ENCODE data around the gene FHIT. TPM values are rescaled to one million over a fixed set of nuclear protein-coding genes. Genes with fewer than 3 reads are reported as not detected.

FHIT gene
- total RNA-seq, 1 experiment from 2014 or later = 3.6 TPM

DNA sequence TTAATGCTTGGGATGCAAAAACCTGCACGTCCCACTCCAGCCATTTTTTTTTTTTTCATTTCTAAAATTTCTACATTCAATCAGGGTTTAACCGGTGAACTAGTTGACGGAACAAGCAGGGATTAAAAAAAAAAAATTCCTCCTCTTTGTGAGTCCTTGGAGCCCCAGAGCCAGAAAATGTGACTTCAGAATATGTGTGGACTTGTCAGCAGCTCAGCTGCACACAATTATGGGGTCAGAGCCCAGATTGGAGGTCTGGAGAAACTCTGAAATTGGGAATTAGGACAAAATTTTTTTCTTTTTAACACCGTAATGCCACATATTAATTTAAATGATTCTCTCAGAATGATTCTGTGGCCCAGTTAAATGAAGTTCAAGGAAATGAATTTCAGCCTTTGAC lies 1280.5 kb downstream of the FHIT start:
- Histone ChIP-seq H3K27ac (ENCODE audit: low read length) (no peak overlapping the region), H3K4me3 (ENCODE audit: low read length) (no peak overlapping the region), H3K36me3 (ENCODE audit: low read depth, low read length) (no peaks in the 10 kb centered on the region), H3K9me3 (ENCODE audit: low read length) (no peaks in the 10 kb centered on the region), H3K4me2 (ENCODE audit: low read length) (no peak overlapping the region), H3K9me2 (replicated peaks; ENCODE audit: low read length) (no peaks in the 10 kb centered on the region), H3K4me1 (ENCODE audit: insufficient read depth, low read length) (no peaks in the 10 kb centered on the region), H2AFZ (ENCODE audit: low read length) (no peak overlapping the region), H3K79me2 (ENCODE audit: low read length) (no peaks in the 10 kb centered on the region), H3K9ac (ENCODE audit: low read length) (no peak overlapping the region), H3F3A (ENCODE audit: low read length, unreplicated experiment) (no peaks in the 10 kb centered on the region), H3K27me3 (ENCODE audit: low read length) (no peaks in the 10 kb centered on the region), H4K20me1 (ENCODE audit: low read length) (no peaks in the 10 kb centered on the region)
- DNase-seq = no peak
- ATAC-seq = no peak
- TF ChIP-seq, protein P1, sequence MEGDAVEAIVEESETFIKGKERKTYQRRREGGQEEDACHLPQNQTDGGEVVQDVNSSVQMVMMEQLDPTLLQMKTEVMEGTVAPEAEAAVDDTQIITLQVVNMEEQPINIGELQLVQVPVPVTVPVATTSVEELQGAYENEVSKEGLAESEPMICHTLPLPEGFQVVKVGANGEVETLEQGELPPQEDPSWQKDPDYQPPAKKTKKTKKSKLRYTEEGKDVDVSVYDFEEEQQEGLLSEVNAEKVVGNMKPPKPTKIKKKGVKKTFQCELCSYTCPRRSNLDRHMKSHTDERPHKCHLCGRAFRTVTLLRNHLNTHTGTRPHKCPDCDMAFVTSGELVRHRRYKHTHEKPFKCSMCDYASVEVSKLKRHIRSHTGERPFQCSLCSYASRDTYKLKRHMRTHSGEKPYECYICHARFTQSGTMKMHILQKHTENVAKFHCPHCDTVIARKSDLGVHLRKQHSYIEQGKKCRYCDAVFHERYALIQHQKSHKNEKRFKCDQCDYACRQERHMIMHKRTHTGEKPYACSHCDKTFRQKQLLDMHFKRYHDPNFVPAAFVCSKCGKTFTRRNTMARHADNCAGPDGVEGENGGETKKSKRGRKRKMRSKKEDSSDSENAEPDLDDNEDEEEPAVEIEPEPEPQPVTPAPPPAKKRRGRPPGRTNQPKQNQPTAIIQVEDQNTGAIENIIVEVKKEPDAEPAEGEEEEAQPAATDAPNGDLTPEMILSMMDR (conservative IDR thresholded peaks at IDR 0.05; ENCODE audit: low read depth, low read length) = no peak
- TF ChIP-seq EZH2 (IDR thresholded peaks at IDR 0.05; ENCODE audit: low read length, unreplicated experiment) (no peak), EZH2phosphoT487 (IDR thresholded peaks at IDR 0.05; ENCODE audit: borderline replicate concordance, low read length) (no peak)
- POLR2A ChIA-PET (ENCODE audit: unreplicated experiment) = no interaction called here
- CTCF ChIA-PET = no interaction called here
- BruUV-seq (replicated peaks) = no TSS peak
- intact Hi-C loops (cut with micrococcal nuclease) = no loop called here

DNA sequence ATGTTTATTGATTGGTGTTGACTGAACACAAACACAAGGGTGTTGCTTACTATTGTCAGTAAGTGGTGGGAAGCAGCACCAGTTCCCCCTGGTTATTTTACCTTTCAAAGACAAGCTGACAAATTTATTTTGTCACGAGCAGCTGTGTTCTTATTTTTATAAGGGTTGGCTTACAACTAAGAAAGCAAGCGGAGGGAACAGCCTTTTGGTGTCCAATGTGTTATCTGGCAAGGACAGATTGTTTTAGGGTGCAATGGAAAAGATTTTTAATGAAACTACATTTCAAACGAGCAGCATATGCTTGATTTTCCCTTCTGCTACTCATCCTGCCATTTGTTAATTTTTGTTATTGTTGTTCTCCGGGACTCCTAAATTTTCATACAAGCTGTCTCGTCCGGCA lies 1280.9 kb downstream of the FHIT start:
- no peak for ATAC-seq
- Histone ChIP-seq H3K4me3 (ENCODE audit: low read length) (no peak overlapping the region), H3K9ac (ENCODE audit: low read length) (no peak overlapping the region), H3K79me2 (ENCODE audit: low read length) (no peaks in the 10 kb centered on the region), H3K27me3 (ENCODE audit: low read length) (no peaks in the 10 kb centered on the region), H3K9me2 (replicated peaks; ENCODE audit: low read length) (no peaks in the 10 kb centered on the region), H3K36me3 (ENCODE audit: low read depth, low read length) (no peaks in the 10 kb centered on the region), H3K27ac (ENCODE audit: low read length) (no peak overlapping the region), H2AFZ (ENCODE audit: low read length) (no peak overlapping the region), H3K9me3 (ENCODE audit: low read length) (no peaks in the 10 kb centered on the region), H3F3A (ENCODE audit: low read length, unreplicated experiment) (no peaks in the 10 kb centered on the region), H3K4me1 (ENCODE audit: insufficient read depth, low read length) (no peaks in the 10 kb centered on the region), H4K20me1 (ENCODE audit: low read length) (no peaks in the 10 kb centered on the region), H3K4me2 (ENCODE audit: low read length) (no peak overlapping the region)
- TF ChIP-seq EZH2 (IDR thresholded peaks at IDR 0.05; ENCODE audit: low read length, unreplicated experiment) (no peak), EZH2phosphoT487 (IDR thresholded peaks at IDR 0.05; ENCODE audit: borderline replicate concordance, low read length) (no peak)
- TF ChIP-seq, protein P1 (conservative IDR thresholded peaks at IDR 0.05; ENCODE audit: low read depth, low read length) = no peak
- no peak for DNase-seq
- POLR2A ChIA-PET (ENCODE audit: unreplicated experiment) = no interaction called here
- intact Hi-C loops (cut with micrococcal nuclease) = no loop called here
- CTCF ChIA-PET = no interaction called here
- no TSS peak for BruUV-seq (replicated peaks)

DNA sequence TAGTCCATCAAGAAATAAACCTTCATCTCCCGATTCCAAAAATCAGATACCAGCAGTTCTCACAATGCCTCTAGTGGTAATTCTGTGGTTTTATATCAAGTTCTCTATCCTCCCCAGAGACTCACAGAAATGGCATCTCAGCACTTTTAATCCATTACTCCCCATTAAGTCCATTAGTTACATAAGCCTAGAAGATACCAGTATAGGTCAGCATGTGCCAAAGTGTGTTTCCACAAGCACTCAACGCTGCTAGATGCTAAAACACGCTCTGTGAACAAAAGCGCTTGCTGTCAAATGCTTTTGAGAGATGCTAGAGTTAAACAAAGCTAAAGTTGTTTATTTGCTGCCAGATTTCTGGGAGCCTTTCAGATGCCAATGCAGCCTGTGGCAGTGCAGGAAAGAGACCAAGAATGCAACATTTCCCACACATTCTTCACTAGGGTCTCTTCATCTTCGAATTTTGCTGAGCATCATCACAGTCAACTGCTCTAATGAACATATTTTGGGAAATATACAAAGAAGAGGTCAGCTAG lies 1282.7 kb downstream of the FHIT start:
- no peaks in the 10 kb centered on the region for H3K9me3 ChIP-seq (ENCODE audit: low read length)
- H3K9me2 ChIP-seq (replicated peaks; ENCODE audit: low read length) = no peaks in the 10 kb centered on the region
- no TSS peak for BruUV-seq (replicated peaks)
- H3K4me3 ChIP-seq (ENCODE audit: low read length) = no peak overlapping the region
- H3K9ac ChIP-seq (ENCODE audit: low read length) = no peak overlapping the region
- TF ChIP-seq EZH2 (IDR thresholded peaks at IDR 0.05; ENCODE audit: low read length, unreplicated experiment) = no peak
- no peak for TF ChIP-seq EZH2phosphoT487 (IDR thresholded peaks at IDR 0.05; ENCODE audit: borderline replicate concordance, low read length)
- TF ChIP-seq, protein P1 (conservative IDR thresholded peaks at IDR 0.05; ENCODE audit: low read depth, low read length) = peak; percentile 26; the same call in 1 of the 2 replicates
- H3K36me3 ChIP-seq (ENCODE audit: low read depth, low read length) = no peaks in the 10 kb centered on the region
- H3K27me3 ChIP-seq (ENCODE audit: low read length) = no peaks in the 10 kb centered on the region
- intact Hi-C loops (cut with micrococcal nuclease) = no loop called here
- ATAC-seq (no peak), DNase-seq (no peak)
- ChIA-PET CTCF (no interaction called here), POLR2A (ENCODE audit: unreplicated experiment) (no interaction called here)
- H3K4me1 ChIP-seq (ENCODE audit: insufficient read depth, low read length) = no peaks in the 10 kb centered on the region
- no peak overlapping the region for H2AFZ ChIP-seq (ENCODE audit: low read length)
- H3K27ac ChIP-seq (ENCODE audit: low read length) = no peak overlapping the region
- no peaks in the 10 kb centered on the region for H3F3A ChIP-seq (ENCODE audit: low read length, unreplicated experiment)
- no peaks in the 10 kb centered on the region for H3K79me2 ChIP-seq (ENCODE audit: low read length)
- no peak overlapping the region for H3K4me2 ChIP-seq (ENCODE audit: low read length)
- H4K20me1 ChIP-seq (ENCODE audit: low read length) = no peaks in the 10 kb centered on the region

All from PC-3 (cell line).